Spleen (tissue), 11 donors: Measurements from ENCODE around the gene MAJIN. TPM values are rescaled to one million over a fixed set of nuclear protein-coding genes. Genes with fewer than 3 reads are reported as not detected.

Experiments
- DNase-seq: peaks from one replicate; pipeline ENCODE4 v3.0.0-alpha.2; 2020
- H3K27ac ChIP-seq, 8 donors: fragments of 200-600 bp; sonication (generic) in 7 of 8; 1 replicate in 4 of 8; 2 replicates in 4 of 8; pipeline versions ENCODE4 v1.5.0 to v1.8.0; 2016 to 2021; ENCODE audit warnings: inconsistent platforms in 4 of 8, mild to moderate bottlenecking in 4 of 8, moderate library complexity in 1 of 8
- H3K27me3 ChIP-seq, 7 donors: fragments of 200-600 bp; sonication (generic) in 6 of 7; replicated peaks in 1 of 7; 1 replicate in 4 of 7; 2 replicates in 3 of 7; pipeline versions ENCODE4 v1.5.0 to v1.8.0; 2016 to 2021; ENCODE audit warnings: inconsistent platforms in 3 of 7, mild to moderate bottlenecking in 1 of 7
- H3K36me3 ChIP-seq, 6 donors: fragments of 200-600 bp; sonication (generic) in 5 of 6; 1 replicate in 4 of 6; 2 replicates in 2 of 6; pipeline versions ENCODE4 v1.5.0 to v1.8.0; 2016 to 2021; ENCODE audit warnings: inconsistent platforms in 2 of 6
- H3K4me1 ChIP-seq, 6 donors: fragments of 200-600 bp; sonication (generic) in 5 of 6; 1 replicate in 3 of 6; 2 replicates in 3 of 6; pipeline versions ENCODE4 v1.5.0 to v1.8.0; 2016 to 2021; ENCODE audit warnings: inconsistent platforms in 3 of 6
- H3K4me3 ChIP-seq, 8 donors: fragments of 200-600 bp; sonication (generic) in 7 of 8; 1 replicate in 4 of 8; 2 replicates in 4 of 8; pipeline versions ENCODE4 v1.5.0 to v1.8.0; 2016 to 2021; ENCODE audit warnings: inconsistent platforms in 4 of 8, mild to moderate bottlenecking in 4 of 8, moderate library complexity in 2 of 8
- H3K9me3 ChIP-seq, 8 donors: fragments of 200-600 bp; sonication (generic) in 7 of 8; 1 replicate in 4 of 8; 2 replicates in 4 of 8; pipeline versions ENCODE4 v1.5.0 to v1.8.0; 2016 to 2021; ENCODE audit warnings: inconsistent platforms in 4 of 8
- CTCF ChIP-seq, 11 experiments: fragments of 200-600 bp in 7 of 11; fragments of 450-650 bp in 4 of 11; sonication (generic) in 4 of 11; IDR thresholded peaks in 8 of 11; conservative IDR thresholded peaks in 3 of 11; 1 replicate in 7 of 11; 2 replicates in 4 of 11; pipeline versions ENCODE4 v1.4.0 to v1.8.0; 2016 to 2021; ENCODE audit warnings: antibody characterized with exemption in 11 of 11, inconsistent platforms in 4 of 11, mild to moderate bottlenecking in 1 of 11
- POLR2A ChIP-seq, 3 donors: fragments of 450-650 bp; IDR thresholded peaks; one replicate each; pipeline ENCODE4 v1.5.1; 2017; ENCODE audit warnings: antibody characterized with exemption in 3 of 3, mild to moderate bottlenecking in 1 of 3
- POLR2AphosphoS5 ChIP-seq, 3 donors: sonication (generic); formaldehyde crosslinking; IDR thresholded peaks; one replicate each; pipeline ENCODE4 v1.5.1; 2017; ENCODE audit warnings: antibody characterized with exemption in 3 of 3
- WGBS, 5 donors: extraction: QIAGEN DNeasy Blood & Tissue Kit in 3 of 5; methylation state at CpG; one replicate each; pipeline versions ENCODE4 v1.1.5 to v1.1.7; 2013 to 2018; 5-methylcytosine and 5-hydroxymethylcytosine counted together
- intact Hi-C: fragments of 100-400 bp; cut with DNase I; formaldehyde crosslinking; loops from one replicate; pipeline ENCODE4 v1.15.0; 2023; ENCODE audit warnings: low total_unique reads
- polyA plus RNA-seq, 3 donors: library from polyadenylated mRNA; stranded (reverse); fragments of 200-250 nt; gene quantifications; one replicate each; pipeline ENCODE4 v1.2.1, GENCODE V29; 2013
- total RNA-seq, 7 donors: library from RNA; depleted of rRNA in 3 of 7; stranded (reverse); fragments of >200 nt in 3 of 7; fragmentation: NEBNext Ultra II Directional in 4 of 7; extraction: Animal tissue kit (Norgen Biotek cat#: 25700) in 4 of 7; gene quantifications; one replicate each; pipeline versions ENCODE4 v1.1.0 to v1.2.1, GENCODE V29; 2016 to 2021
- donor health status: healthy with polysubstance abuse.
- donor health status: DM: no; HTN: no; CAD: no; lungs with moderate emphysema.
- donor health status: DM: no; HTN: no; CAD: no.
- donor health status: Bipolar disorder and iron deficiency.
- donor health status: healthy.
- donor health status: DM: no; HTN: no; CAD: no.
- donor health status: DM: yes; HTN: yes; CAD: no.

MAJIN gene
- total and polyA plus RNA-seq, 10 donors = 0.40 to 2.6 (median 0.87) TPM; not detected in 3

DNA sequence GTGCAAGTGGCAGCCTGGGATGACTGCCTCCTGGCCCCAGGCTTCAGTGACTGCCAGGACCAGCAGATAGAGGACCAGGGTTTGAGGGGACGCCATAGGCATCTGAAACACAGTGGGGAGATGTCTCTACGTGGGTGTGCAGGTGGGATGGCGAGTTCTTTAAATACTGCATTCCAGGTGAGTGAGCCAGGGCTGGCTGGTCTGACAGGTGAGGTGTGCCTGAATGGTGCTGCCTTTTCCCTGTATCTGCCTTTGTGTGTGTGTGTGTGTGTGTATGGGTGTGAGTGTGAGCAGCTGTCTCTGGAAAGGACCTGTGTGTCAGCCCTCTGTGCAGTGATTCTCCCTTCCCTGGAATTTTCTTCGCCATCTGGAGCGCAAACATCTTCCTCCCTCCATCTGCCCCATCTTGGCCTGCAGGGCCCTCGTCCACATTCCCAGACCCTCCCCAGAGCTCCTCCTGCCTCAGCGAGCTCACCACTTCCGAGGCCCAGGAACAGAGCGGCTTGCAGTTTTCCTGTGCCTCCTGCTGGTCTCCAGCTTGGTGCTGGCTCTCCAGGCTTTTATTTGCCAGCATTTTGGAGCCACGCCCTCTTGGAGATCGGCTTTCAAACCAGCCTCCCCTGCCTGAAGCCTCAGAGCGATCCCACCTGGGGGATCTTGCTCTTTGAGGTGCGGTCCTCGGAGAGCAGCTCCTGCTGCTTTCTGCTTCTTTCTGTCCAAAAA is 36.4 kb downstream of the MAJIN start, which contains the start of gene GPHA2:
Gene GPHA2 (minus strand): TSS at position 535 of the 723 bp plus-strand sequence. CDS start 433 bp downstream, at position 102.
- no peaks in the 10 kb centered on the region for H3K4me1 ChIP-seq
- H3K4me3 ChIP-seq = no peak within 1 kb of the TSS
- no peaks in the 10 kb centered on the region for H3K27me3 ChIP-seq
- no peaks in the 10 kb centered on the region for H3K9me3 ChIP-seq
- H3K36me3 ChIP-seq = peaks cover 0 to 49% (median 42%) of the 10 kb centered on the region in 6 donors
- intact Hi-C loops = loop anchor here (10.0 kb wide), 1 partner anchor 59 kb away; the partner anchor contains the start of gene BATF2
- DNase-seq = no peak
- 73 to 92% (median 84%) methylated on average over 14 of the region's 14 CpGs for WGBS, 5 donors
- H3K27ac ChIP-seq = no peak within 1 kb of the TSS
- no peak for TF ChIP-seq POLR2A (IDR thresholded peaks at IDR 0.05)
- TF ChIP-seq POLR2AphosphoS5 (IDR thresholded peaks at IDR 0.05) = no peak
- TF ChIP-seq CTCF (IDR thresholded peaks at IDR 0.05 in 8 of 11, conservative IDR thresholded peaks at IDR 0.05 in 3 of 11) = no peak

GRCh38 chr11:64934682-64935358 is 37.1 kb downstream of the MAJIN start:
- no peak overlapping the region for H3K27ac ChIP-seq
- no peaks in the 10 kb centered on the region for H3K4me1 ChIP-seq
- H3K9me3 ChIP-seq = no peaks in the 10 kb centered on the region
- intact Hi-C loops = loop anchor here (10.0 kb wide), 1 partner anchor 60 kb away; the partner anchor contains the start of gene BATF2
- H3K4me3 ChIP-seq = no peak overlapping the region
- no peak for DNase-seq
- 82 to 89% (median 86%) methylated on average over 26 to 27 of the region's 27 CpGs for WGBS, 5 donors
- peaks cover 0 to 56% (median 49%) of the 10 kb centered on the region in 6 donors for H3K36me3 ChIP-seq
- TF ChIP-seq POLR2AphosphoS5 (IDR thresholded peaks at IDR 0.05) (peak in 1 of 3 donors; percentile 35), CTCF (IDR thresholded peaks at IDR 0.05 in 8 of 11, conservative IDR thresholded peaks at IDR 0.05 in 3 of 11) (no peak)
- no peaks in the 10 kb centered on the region for H3K27me3 ChIP-seq

GRCh38 chr11:64933935-64934681 is 37.8 kb downstream of the MAJIN start:
- Histone ChIP-seq H3K9me3 (no peaks in the 10 kb centered on the region), H3K4me3 (no peak overlapping the region), H3K36me3 (peaks cover 0 to 63% (median 56%) of the 10 kb centered on the region in 6 donors), H3K27ac (no peak overlapping the region), H3K27me3 (no peaks in the 10 kb centered on the region), H3K4me1 (no peaks in the 10 kb centered on the region)
- intact Hi-C loops = loop anchor here (10.0 kb wide), 1 partner anchor 61 kb away; the partner anchor contains the start of gene BATF2
- TF ChIP-seq POLR2A (IDR thresholded peaks at IDR 0.05) = no peak
- no peak for TF ChIP-seq CTCF (IDR thresholded peaks at IDR 0.05 in 8 of 11, conservative IDR thresholded peaks at IDR 0.05 in 3 of 11)
- TF ChIP-seq POLR2AphosphoS5 (IDR thresholded peaks at IDR 0.05) = no peak
- no peak for DNase-seq
- WGBS, 5 donors = 81 to 93% (median 85%) methylated on average over 8 to 10 of the region's 10 CpGs
